Liver (tissue), 3 donors: ENCODE data around the gene ATP11A.

Source experiments
- CTCF ChIP-seq: fragments of 150-350 bp; IDR thresholded peaks from 2 replicates; pipeline ENCODE4 v1.5.1; 2017; ENCODE audit warnings: improper control_type of control experiment, low read depth, low read length; ENCODE audit not compliant: missing input control
- EGR1 ChIP-seq, 2 donors: IDR thresholded peaks; 2 replicates each; pipeline ENCODE4 v1.6.1; 2016 to 2018; ENCODE audit warnings: antibody characterized with exemption in 2 of 2, low read depth in 2 of 2
- FOXA1 ChIP-seq: IDR thresholded peaks from 2 replicates; pipeline ENCODE4 v1.6.1; 2016; ENCODE audit warnings: antibody characterized with exemption
- GABPA ChIP-seq, 2 donors: IDR thresholded peaks in 1 of 2; conservative IDR thresholded peaks in 1 of 2; 2 replicates each; pipeline ENCODE4 v1.6.1; 2016; ENCODE audit warnings: antibody characterized with exemption in 2 of 2, mild to moderate bottlenecking in 1 of 2, moderate library complexity in 1 of 2
- JUND ChIP-seq, 2 donors: IDR thresholded peaks; 2 replicates each; pipeline ENCODE4 v1.6.1; 2016; ENCODE audit warnings: antibody characterized with exemption in 2 of 2
- MAX ChIP-seq: IDR thresholded peaks from 2 replicates; pipeline ENCODE4 v1.6.1; 2016; ENCODE audit warnings: antibody characterized with exemption
- NR2F2 ChIP-seq: IDR thresholded peaks from 2 replicates; pipeline ENCODE4 v1.6.1; 2016; ENCODE audit warnings: antibody characterized with exemption
- RAD21 ChIP-seq, 2 donors: IDR thresholded peaks; 2 replicates each; pipeline ENCODE4 v1.6.1; 2016; ENCODE audit warnings: antibody characterized with exemption in 2 of 2, mild to moderate bottlenecking in 2 of 2
- REST ChIP-seq: IDR thresholded peaks from 2 replicates; pipeline ENCODE4 v1.6.1; 2016; ENCODE audit warnings: antibody characterized with exemption, mild to moderate bottlenecking
- TAF1 ChIP-seq: conservative IDR thresholded peaks from 2 replicates; pipeline ENCODE4 v1.6.1; 2016; ENCODE audit warnings: antibody characterized with exemption, mild to moderate bottlenecking
- YY1 ChIP-seq: IDR thresholded peaks from 2 replicates; pipeline ENCODE4 v1.6.1; 2016; ENCODE audit warnings: antibody characterized with exemption, mild to moderate bottlenecking
- ZBTB33 ChIP-seq: IDR thresholded peaks from 2 replicates; pipeline ENCODE4 v1.6.1; 2016; ENCODE audit warnings: antibody characterized with exemption
- donor health status: healthy.
- donor health status: healthy.

GRCh38 chr13:112764864-112765561 lies 75.2 kb downstream of the ATP11A start:
- no peak for TF ChIP-seq JUND (IDR thresholded peaks at IDR 0.05)
- TF ChIP-seq CTCF, result no peak
- TF ChIP-seq NR2F2, result no peak
- TF ChIP-seq FOXA1, result no peak
- no peak for TF ChIP-seq RAD21 (IDR thresholded peaks at IDR 0.05)
- no peak for TF ChIP-seq TAF1
- TF ChIP-seq ZBTB33, result no peak
- no peak for TF ChIP-seq MAX
- no peak for TF ChIP-seq GABPA (IDR thresholded peaks at IDR 0.05 in 1 of 2, conservative IDR thresholded peaks at IDR 0.05 in 1 of 2)
- TF ChIP-seq EGR1 (IDR thresholded peaks at IDR 0.05; ENCODE audit: low read depth in 2 of 2), result no peak
- no peak for TF ChIP-seq REST
- no peak for TF ChIP-seq YY1
